MM.1S (cell line): Measurements from ENCODE around the gene TTC28.

ENCODE experiments used
- CTCF ChIP-seq: fragments of 300-600 bp; sonication (generic); IDR thresholded peaks from 2 replicates; pipeline ENCODE4 v1.5.1; 2016; ENCODE audit warnings: antibody characterized with exemption, low read length, mixed read lengths
- EZH2 ChIP-seq: fragments of 300-600 bp; sonication (generic); optimal IDR thresholded peaks from 2 replicates; pipeline ENCODE3; 2017; ENCODE audit warnings: low read depth, mild to moderate bottlenecking, antibody characterized with exemption, low read length, mixed read lengths
- EZH2phosphoT487 ChIP-seq: fragments of 300-600 bp; sonication (generic); IDR thresholded peaks from 2 replicates; pipeline ENCODE4 v1.6.1; 2018; ENCODE audit warnings: antibody characterized with exemption, low read length

DNA sequence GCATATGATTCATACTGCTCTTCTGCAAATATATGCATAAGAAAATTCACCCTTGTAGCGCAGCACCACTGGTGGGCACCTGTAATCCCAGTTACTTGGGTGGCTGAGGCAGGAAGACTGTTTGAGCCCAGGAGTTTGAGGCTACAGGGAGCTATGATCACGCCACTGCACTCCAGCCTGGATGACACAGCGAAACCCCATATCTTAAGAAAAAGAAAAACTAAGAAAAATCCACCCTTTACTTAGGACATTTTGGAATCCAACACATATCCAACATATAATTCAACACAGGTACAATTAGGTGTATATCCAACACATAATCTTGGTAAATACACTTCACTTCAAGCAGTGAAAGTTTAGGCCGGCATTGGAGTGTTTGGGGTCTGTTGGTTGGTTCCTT lies 505.1 kb downstream of the TTC28 start:
- no peak for TF ChIP-seq CTCF
- no peak for TF ChIP-seq EZH2
- TF ChIP-seq EZH2phosphoT487 = no peak
